Activated CD8-positive, alpha-beta T cell treated with anti-CD3 and anti-CD28 coated beads for 36 hours (primary cell): ENCODE data around the gene RAB40AL. TPM values are rescaled to one million over a fixed set of nuclear protein-coding genes. Genes with fewer than 3 reads are reported as not detected.
"Not testable (repeated sequence)": the region's sequence is repeated elsewhere in the genome, so short reads cannot be mapped to it uniquely, and the experiment has no call there.

ENCODE experiments used
- ATAC-seq: fragments of 200-7000 bp; cut with Tn5 transposase; one replicate; pipeline ENCODE4 v1.10.0; 2021; ENCODE audit warnings: mild to moderate bottlenecking, moderate library complexity
- CTCF ChIA-PET: fragments of 350-600 bp; sonication (Branson Sonifier 250); formaldehyde crosslinking; loops from one replicate; lab custom pipeline; 2021; ENCODE audit warnings: antibody characterized with exemption; lab: Charles Lee
- POLR2A ChIA-PET: fragments of 350-600 bp; sonication (Branson Sonifier 250); formaldehyde crosslinking; loops from one replicate; lab custom pipeline; 2021; ENCODE audit warnings: antibody characterized with exemption; lab: Charles Lee
- DNase-seq: peaks from one replicate; pipeline ENCODE4 v3.0.0-alpha.2; 2020
- H3K27ac Mint-ChIP-seq: one replicate; pipeline ENCODE4 v1.8.0; 2021; ENCODE audit warnings: mild to moderate bottlenecking, mixed read lengths
- H3K27me3 Mint-ChIP-seq: one replicate; pipeline ENCODE4 v1.8.0; 2021; ENCODE audit warnings: mixed read lengths
- H3K36me3 Mint-ChIP-seq: one replicate; pipeline ENCODE4 v1.8.0; 2021; ENCODE audit warnings: low read depth, mixed read lengths
- H3K4me1 Mint-ChIP-seq: one replicate; pipeline ENCODE4 v1.8.0; 2021; ENCODE audit warnings: low read depth, mixed read lengths
- H3K4me3 Mint-ChIP-seq: one replicate; pipeline ENCODE4 v1.8.0; 2021; ENCODE audit warnings: mild to moderate bottlenecking, moderate library complexity, mixed read lengths
- H3K9me3 Mint-ChIP-seq: one replicate; pipeline ENCODE4 v1.8.0; 2021; ENCODE audit warnings: mixed read lengths
- CTCF ChIP-seq: fragments of 200-600 bp; IDR thresholded peaks from one replicate; pipeline ENCODE4 v1.8.0; 2022; ENCODE audit warnings: antibody characterized with exemption, mild to moderate bottlenecking
- intact Hi-C: fragments of 100-400 bp; cut with micrococcal nuclease; formaldehyde crosslinking; loops from one replicate; pipeline ENCODE4 v1.10.0; 2022
- total RNA-seq, 2 experiments: library from RNA; stranded (reverse); gene quantifications; one replicate each; pipeline ENCODE4 v1.2.3, GENCODE V29; 2021

The RAB40AL gene
- total RNA-seq, 2 experiments from 2014 or later = not detected

GRCh38 chrX:102968216-102968615 is 31.1 kb downstream of the RAB40AL start:
- Mint-ChIP-seq H3K4me1 (no peaks in the 10 kb centered on the region), H3K27ac (no peak overlapping the region), H3K9me3 (peaks cover 10% of the 10 kb centered on the region), H3K36me3 (no peaks in the 10 kb centered on the region), H3K27me3 (no peaks in the 10 kb centered on the region), H3K4me3 (no peak overlapping the region)
- intact Hi-C loops = no loop called here
- no peak for ATAC-seq
- DNase-seq = no peak
- TF ChIP-seq CTCF = no peak
- CTCF ChIA-PET = interaction anchor here (1.6 kb wide), 1 partner anchor 17 kb away, joined by 6 read pairs; no protein-coding TSS in a partner anchor
- POLR2A ChIA-PET = no interaction called here

GRCh38 chrX:102971536-102971935 is 34.5 kb downstream of the RAB40AL start:
- peaks cover 10% of the 10 kb centered on the region for H3K9me3 Mint-ChIP-seq
- H3K27ac Mint-ChIP-seq, H3K4me3 Mint-ChIP-seq, H3K27me3 Mint-ChIP-seq, ATAC-seq, DNase-seq, POLR2A ChIA-PET, H3K4me1 Mint-ChIP-seq, H3K36me3 Mint-ChIP-seq, CTCF ChIA-PET, intact Hi-C loops: not testable (repeated sequence)

DNA sequence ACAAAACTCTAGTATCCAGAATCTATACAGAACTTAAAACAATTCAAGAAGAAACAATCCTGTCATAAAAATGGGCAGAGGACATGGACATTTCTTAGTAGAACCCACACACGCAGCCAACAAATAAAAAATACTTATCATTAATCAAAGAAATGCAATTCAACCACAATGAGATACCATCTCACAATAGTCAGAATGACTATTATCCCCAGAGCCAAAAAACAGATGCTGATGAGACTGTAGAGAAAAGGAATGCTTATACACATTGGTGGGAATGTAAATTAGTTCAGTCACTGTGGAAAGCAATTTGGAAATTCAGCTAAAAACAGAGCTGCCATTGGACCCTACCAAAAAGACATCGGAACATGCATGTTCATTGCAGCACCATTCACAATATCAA is 37.9 kb downstream of the RAB40AL start:
- ChIA-PET CTCF (no interaction called here), POLR2A (no interaction called here)
- Mint-ChIP-seq H3K27ac (no peak overlapping the region), H3K9me3 (peaks cover 4% of the 10 kb centered on the region), H3K4me1 (no peaks in the 10 kb centered on the region), H3K36me3 (no peaks in the 10 kb centered on the region), H3K4me3 (no peak overlapping the region), H3K27me3 (no peaks in the 10 kb centered on the region)
- ATAC-seq = no peak
- intact Hi-C loops = no loop called here
- no peak for TF ChIP-seq CTCF
- no peak for DNase-seq

- Mint-ChIP-seq H3K4me3 (no peak overlapping the region), H3K27me3 (no peaks in the 10 kb centered on the region), H3K36me3 (no peaks in the 10 kb centered on the region), H3K9me3 (no peaks in the 10 kb centered on the region), H3K4me1 (no peaks in the 10 kb centered on the region), H3K27ac (no peak overlapping the region)
- no peak for TF ChIP-seq CTCF
- ChIA-PET CTCF (interaction anchor here (1.5 kb wide), 1 partner anchor 25 kb away, joined by 7 read pairs; no protein-coding TSS in a partner anchor), POLR2A (no interaction called here)
- DNase-seq = no peak
- intact Hi-C loops = no loop called here
- ATAC-seq = no peak
Measured at GRCh38 chrX:102976286-102976685, 39.2 kb downstream of the RAB40AL start.

- H3K4me3 Mint-ChIP-seq = no peak overlapping the region
- H3K27ac Mint-ChIP-seq = no peak overlapping the region
- H3K27me3 Mint-ChIP-seq = no peaks in the 10 kb centered on the region
- ChIA-PET POLR2A (no interaction called here), CTCF (interaction anchor here (1.5 to 1.8 kb wide), 2 partner anchors 26 kb away, joined by 7 to 8 read pairs; no protein-coding TSS in a partner anchor)
- intact Hi-C loops = no loop called here
- no peak for TF ChIP-seq CTCF
- ATAC-seq (no peak), DNase-seq (no peak)
- H3K4me1 Mint-ChIP-seq = no peaks in the 10 kb centered on the region
- H3K36me3 Mint-ChIP-seq = no peaks in the 10 kb centered on the region
- H3K9me3 Mint-ChIP-seq = no peaks in the 10 kb centered on the region
Measured at GRCh38 chrX:102976793-102977495, 39.9 kb downstream of the RAB40AL start.
